AG04449 (cell line): ENCODE results near the gene HLTF.
A peak's percentile ranks its signal among the peaks of the same experiment; 100 is the strongest.

ENCODE experiments used
- CTCF ChIA-PET: fragments of 350-600 bp; formaldehyde crosslinking; extraction: SDS; loops from one replicate; lab custom pipeline; 2021; ENCODE audit warnings: antibody characterized with exemption; lab: Yijun Ruan, JAX
- POLR2A ChIA-PET: fragments of 400-600, 350-600 bp; formaldehyde crosslinking; extraction: SDS; loops from one replicate; lab custom pipeline; 2020; ENCODE audit warnings: antibody characterized with exemption, inconsistent platforms; lab: Yijun Ruan, JAX
- DNase-seq: peaks from one replicate; pipeline ENCODE4 v3.0.0-alpha.2; 2010; ENCODE audit warnings: low read depth, low spot score
- H3K4me3 ChIP-seq: 2 replicates; pipeline ENCODE4 v1.5.1; 2011; ENCODE audit warnings: low read depth, mild to moderate bottlenecking, control low read depth, low read length
- TF ChIP-seq, protein P1 (sequence below): IDR thresholded peaks from one replicate; pipeline ENCODE4 v1.5.1; 2011; ENCODE audit warnings: mild to moderate bottlenecking, moderate library complexity, low read length, control low read depth, inconsistent platforms; ENCODE audit not compliant: insufficient read depth; ENCODE audit errors: missing control alignments

The HLTF gene

GRCh38 chr3:149122721-149123578 is 36.6 kb upstream of the HLTF start:
- H3K4me3 ChIP-seq = no peak overlapping the region
- TF ChIP-seq, protein P1, sequence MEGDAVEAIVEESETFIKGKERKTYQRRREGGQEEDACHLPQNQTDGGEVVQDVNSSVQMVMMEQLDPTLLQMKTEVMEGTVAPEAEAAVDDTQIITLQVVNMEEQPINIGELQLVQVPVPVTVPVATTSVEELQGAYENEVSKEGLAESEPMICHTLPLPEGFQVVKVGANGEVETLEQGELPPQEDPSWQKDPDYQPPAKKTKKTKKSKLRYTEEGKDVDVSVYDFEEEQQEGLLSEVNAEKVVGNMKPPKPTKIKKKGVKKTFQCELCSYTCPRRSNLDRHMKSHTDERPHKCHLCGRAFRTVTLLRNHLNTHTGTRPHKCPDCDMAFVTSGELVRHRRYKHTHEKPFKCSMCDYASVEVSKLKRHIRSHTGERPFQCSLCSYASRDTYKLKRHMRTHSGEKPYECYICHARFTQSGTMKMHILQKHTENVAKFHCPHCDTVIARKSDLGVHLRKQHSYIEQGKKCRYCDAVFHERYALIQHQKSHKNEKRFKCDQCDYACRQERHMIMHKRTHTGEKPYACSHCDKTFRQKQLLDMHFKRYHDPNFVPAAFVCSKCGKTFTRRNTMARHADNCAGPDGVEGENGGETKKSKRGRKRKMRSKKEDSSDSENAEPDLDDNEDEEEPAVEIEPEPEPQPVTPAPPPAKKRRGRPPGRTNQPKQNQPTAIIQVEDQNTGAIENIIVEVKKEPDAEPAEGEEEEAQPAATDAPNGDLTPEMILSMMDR = no peak
- DNase-seq = no peak
- CTCF ChIA-PET = interaction anchor here (0.6 to 8.2 kb wide), 10 partner anchors 9 to 367 kb away, joined by 3 to 255 read pairs (median 4); no protein-coding TSS in a partner anchor
- POLR2A ChIA-PET = no interaction called here

DNA sequence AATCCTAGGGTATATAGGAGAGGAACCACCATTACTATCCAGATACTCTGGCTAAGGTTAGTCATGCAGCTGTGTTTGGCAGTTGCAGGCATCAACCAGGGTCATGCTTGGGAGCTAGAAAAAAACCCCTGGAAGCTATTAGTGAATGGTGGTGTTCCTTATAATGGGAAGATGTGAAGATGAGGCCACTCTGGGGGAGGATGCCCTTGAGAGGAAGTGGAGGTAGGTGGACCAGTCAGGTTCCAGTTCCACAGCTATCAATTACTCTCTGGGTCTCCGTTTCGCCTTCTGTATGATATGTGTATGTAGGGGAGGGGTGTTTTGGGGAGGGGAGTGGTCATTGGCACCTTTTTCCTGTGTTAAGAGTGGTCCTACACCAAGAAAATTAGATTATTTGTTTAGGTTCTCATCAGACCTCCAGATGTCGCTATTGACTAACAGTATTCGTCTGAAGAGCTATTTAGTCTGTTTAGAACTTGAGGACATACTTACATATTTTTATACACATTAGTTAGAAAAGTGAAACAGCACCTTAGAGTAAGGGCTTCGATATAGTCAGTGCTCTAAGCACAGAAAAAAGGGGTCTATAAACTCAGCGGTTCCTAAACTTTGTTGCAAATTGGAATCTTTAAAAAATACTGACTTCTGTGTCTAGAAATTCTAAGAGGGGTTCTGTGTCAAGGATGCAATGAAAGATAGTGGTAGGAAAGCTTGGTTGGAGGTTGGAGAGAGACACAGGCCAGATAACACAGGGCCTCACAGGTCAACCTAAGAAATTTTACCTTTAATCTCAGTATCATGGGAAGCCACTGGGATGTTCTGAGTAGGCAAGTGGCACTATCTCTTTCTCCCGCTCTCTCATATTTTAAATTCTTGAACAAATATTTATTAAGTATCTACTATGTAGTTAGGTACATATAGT is 34.0 kb upstream of the HLTF start:
- TF ChIP-seq, protein P1 = peak; percentile 38
- DNase-seq = no peak
- POLR2A ChIA-PET = no interaction called here
- no peak overlapping the region for H3K4me3 ChIP-seq
- CTCF ChIA-PET = interaction anchor here (0.6 to 8.2 kb wide), 75 partner anchors 8 to 651 kb away, joined by 3 to 255 read pairs (median 4); partner anchors contain the start of genes HPS3, TM4SF18 and TM4SF4

DNA sequence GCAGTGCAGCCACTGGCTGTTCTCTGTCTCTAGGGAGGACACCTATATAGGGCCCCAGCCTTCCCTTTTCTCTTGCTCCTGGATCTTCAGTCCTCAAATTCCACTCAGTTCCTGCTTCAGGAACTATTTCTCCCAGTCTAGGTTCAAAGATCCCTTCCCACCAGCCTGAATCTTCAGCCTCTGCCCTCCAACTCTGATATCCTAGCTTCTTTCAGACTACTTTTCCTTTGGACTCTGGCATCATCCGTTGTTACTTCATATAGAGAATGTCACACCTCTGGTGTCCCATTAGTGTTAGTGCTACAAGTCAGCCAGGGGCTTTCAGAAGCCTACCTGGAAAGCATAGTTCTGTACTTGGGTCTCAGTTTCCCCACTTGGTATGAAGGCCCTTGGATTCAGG is 33.1 kb upstream of the HLTF start:
- no peak overlapping the region for H3K4me3 ChIP-seq
- TF ChIP-seq, protein P1 = no peak
- CTCF ChIA-PET = interaction anchor here (0.6 to 8.2 kb wide), 50 partner anchors 9 to 398 kb away, joined by 3 to 255 read pairs (median 6); partner anchors contain the start of genes HPS3, TM4SF18 and TM4SF4
- POLR2A ChIA-PET = no interaction called here
- no peak for DNase-seq

- TF ChIP-seq, protein P1 = no peak
- ChIA-PET CTCF (interaction anchor here (1.0 to 8.2 kb wide), 17 partner anchors 8 to 371 kb away, joined by 3 to 255 read pairs (median 11); partner anchors contain the start of genes HPS3 and TM4SF18), POLR2A (no interaction called here)
- H3K4me3 ChIP-seq = no peak overlapping the region
- no peak for DNase-seq
These were observed 32.4 kb upstream of the HLTF start for GRCh38 chr3:149118724-149119123.

DNA sequence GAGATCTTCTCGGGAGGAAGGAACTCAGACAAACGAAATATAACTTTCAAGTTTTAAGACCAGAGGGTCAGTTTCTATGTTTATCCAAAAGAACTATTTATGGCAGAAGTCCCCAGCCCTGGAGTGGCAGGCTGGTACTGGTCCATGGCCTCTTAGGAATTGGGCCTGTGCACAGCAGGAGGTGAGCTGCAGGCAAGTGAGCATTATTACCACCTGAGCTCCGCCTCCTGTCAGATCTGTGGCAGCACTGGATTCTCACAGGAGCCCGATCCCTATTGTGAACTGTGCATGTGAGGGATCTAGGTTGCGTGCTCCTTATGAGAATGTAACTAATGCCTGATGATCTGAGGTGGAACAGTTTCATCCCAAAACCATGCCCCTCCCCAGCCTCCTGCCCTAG is 28.8 kb upstream of the HLTF start:
- TF ChIP-seq, protein P1 = no peak
- ChIA-PET POLR2A (no interaction called here), CTCF (interaction anchor here (0.6 to 1.9 kb wide), 4 partner anchors 158 to 160 kb away, joined by 4 to 6 read pairs (median 4); no protein-coding TSS in a partner anchor)
- DNase-seq = no peak
- no peak overlapping the region for H3K4me3 ChIP-seq
